ENCODE measurements around the gene PKD1L1. TPM values are rescaled to one million over a fixed set of nuclear protein-coding genes. Genes with fewer than 3 reads are reported as not detected.

The PKD1L1 gene
- total RNA-seq, 1 experiment from 2014 or later, result 2.8 TPM

GRCh38 chr7:47788083-47788482, 160.2 kb downstream of the PKD1L1 start:
- Histone ChIP-seq H3K4me3 (ENCODE audit: low read length) (no peak overlapping the region), H3K9me3 (ENCODE audit: low read length) (no peaks in the 10 kb centered on the region), H3K27me3 (ENCODE audit: low read length) (no peaks in the 10 kb centered on the region), H3K27ac (ENCODE audit: low read length) (no peak overlapping the region), H3K36me3 (ENCODE audit: insufficient read depth, low read length) (no peaks in the 10 kb centered on the region), H3K79me2 (ENCODE audit: low read length) (no peaks in the 10 kb centered on the region), H3K4me1 (ENCODE audit: low read length) (peaks cover 20% of the 10 kb centered on the region), H4K20me1 (ENCODE audit: insufficient read depth, low read depth, low read length) (no peaks in the 10 kb centered on the region), H3K9me2 (replicated peaks; ENCODE audit: insufficient read depth, low read length) (no peaks in the 10 kb centered on the region), H2AFZ (ENCODE audit: low read length) (no peak overlapping the region), H3K9ac (ENCODE audit: low read length) (no peak overlapping the region), H3K4me2 (ENCODE audit: low read depth, low read length, poor library complexity, severe bottlenecking) (no peak overlapping the region)
- DNase-seq, result no peak

- no peak overlapping the region for H3K4me3 ChIP-seq (ENCODE audit: low read length)
- DNase-seq, result no peak
- H3K79me2 ChIP-seq (ENCODE audit: low read length), result no peaks in the 10 kb centered on the region
- no peaks in the 10 kb centered on the region for H4K20me1 ChIP-seq (ENCODE audit: insufficient read depth, low read depth, low read length)
- H3K36me3 ChIP-seq (ENCODE audit: insufficient read depth, low read length), result no peaks in the 10 kb centered on the region
- no peaks in the 10 kb centered on the region for H3K9me2 ChIP-seq (replicated peaks; ENCODE audit: insufficient read depth, low read length)
- peaks cover 14% of the 10 kb centered on the region for H3K4me1 ChIP-seq (ENCODE audit: low read length)
- H2AFZ ChIP-seq (ENCODE audit: low read length), result no peak overlapping the region
- H3K9me3 ChIP-seq (ENCODE audit: low read length), result no peaks in the 10 kb centered on the region
- no peak overlapping the region for H3K27ac ChIP-seq (ENCODE audit: low read length)
- no peak overlapping the region for H3K4me2 ChIP-seq (ENCODE audit: low read depth, low read length, poor library complexity, severe bottlenecking)
- no peak overlapping the region for H3K9ac ChIP-seq (ENCODE audit: low read length)
- no peaks in the 10 kb centered on the region for H3K27me3 ChIP-seq (ENCODE audit: low read length)
Measured at GRCh38 chr7:47787249-47788069, 160.8 kb downstream of the PKD1L1 start.

- Histone ChIP-seq H3K9me3 (ENCODE audit: low read length) (no peaks in the 10 kb centered on the region), H2AFZ (ENCODE audit: low read length) (no peak overlapping the region), H3K4me1 (ENCODE audit: low read length) (peaks cover 6% of the 10 kb centered on the region), H3K36me3 (ENCODE audit: insufficient read depth, low read length) (no peaks in the 10 kb centered on the region), H4K20me1 (ENCODE audit: insufficient read depth, low read depth, low read length) (no peaks in the 10 kb centered on the region), H3K27ac (ENCODE audit: low read length) (no peak overlapping the region), H3K4me3 (ENCODE audit: low read length) (no peak overlapping the region), H3K79me2 (ENCODE audit: low read length) (no peaks in the 10 kb centered on the region), H3K4me2 (ENCODE audit: low read depth, low read length, poor library complexity, severe bottlenecking) (no peak overlapping the region), H3K9me2 (replicated peaks; ENCODE audit: insufficient read depth, low read length) (no peaks in the 10 kb centered on the region), H3K27me3 (ENCODE audit: low read length) (no peaks in the 10 kb centered on the region), H3K9ac (ENCODE audit: low read length) (no peak overlapping the region)
- no peak for DNase-seq
Measured at GRCh38 chr7:47786557-47787248, 161.6 kb downstream of the PKD1L1 start.

GRCh38 chr7:47785923-47786556, 162.2 kb downstream of the PKD1L1 start:
- H4K20me1 ChIP-seq (ENCODE audit: insufficient read depth, low read depth, low read length), result no peaks in the 10 kb centered on the region
- H2AFZ ChIP-seq (ENCODE audit: low read length), result no peak overlapping the region
- H3K9ac ChIP-seq (ENCODE audit: low read length), result no peak overlapping the region

DNA sequence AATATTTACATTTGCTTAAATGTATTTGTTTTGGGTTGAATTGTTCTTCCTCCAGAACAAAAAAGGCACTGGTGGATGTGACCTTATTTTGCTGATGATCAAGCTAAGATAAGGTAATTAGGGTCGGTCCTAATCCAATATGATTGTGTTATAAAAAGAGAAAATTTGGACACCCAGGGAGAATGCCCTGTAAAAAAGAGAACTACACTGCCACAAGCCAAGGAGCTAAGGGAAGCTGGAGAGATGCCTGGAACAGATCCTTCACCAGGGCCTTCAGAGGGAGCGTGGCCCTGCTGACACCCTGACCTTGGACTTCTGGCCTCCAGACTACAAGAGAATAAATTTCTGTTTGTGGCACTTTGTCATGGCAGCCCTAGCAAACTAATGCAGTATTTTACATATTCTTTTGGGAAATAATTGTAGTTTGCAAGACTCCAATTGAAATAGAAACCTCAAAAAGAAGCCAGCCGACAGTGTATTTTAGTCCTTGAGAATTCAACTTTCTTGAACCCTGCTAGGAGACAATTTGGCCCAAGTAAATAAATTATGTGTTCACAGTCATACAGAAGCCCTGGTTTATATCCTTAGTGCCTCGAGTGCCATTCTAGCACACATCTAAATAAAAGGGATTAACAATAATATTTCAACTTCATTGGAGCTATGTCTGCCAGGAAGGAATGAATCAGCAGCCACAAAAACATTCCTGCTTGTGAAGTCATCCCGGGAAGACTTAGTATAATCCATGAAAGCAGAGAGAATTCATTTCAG, 164.6 kb downstream of the PKD1L1 start:
- no peak overlapping the region for H3K4me2 ChIP-seq (ENCODE audit: low read depth, low read length, poor library complexity, severe bottlenecking)
- no peak overlapping the region for H3K4me3 ChIP-seq (ENCODE audit: low read length)
- no peaks in the 10 kb centered on the region for H3K4me1 ChIP-seq (ENCODE audit: low read length)
- no peak overlapping the region for H2AFZ ChIP-seq (ENCODE audit: low read length)
- DNase-seq, result no peak
- no peaks in the 10 kb centered on the region for H3K27me3 ChIP-seq (ENCODE audit: low read length)
- no peaks in the 10 kb centered on the region for H3K9me3 ChIP-seq (ENCODE audit: low read length)
- H3K9me2 ChIP-seq (replicated peaks; ENCODE audit: insufficient read depth, low read length), result no peaks in the 10 kb centered on the region
- H3K9ac ChIP-seq (ENCODE audit: low read length), result no peak overlapping the region
- no peaks in the 10 kb centered on the region for H3K36me3 ChIP-seq (ENCODE audit: insufficient read depth, low read length)
- H4K20me1 ChIP-seq (ENCODE audit: insufficient read depth, low read depth, low read length), result no peaks in the 10 kb centered on the region
- no peak overlapping the region for H3K27ac ChIP-seq (ENCODE audit: low read length)
- no peaks in the 10 kb centered on the region for H3K79me2 ChIP-seq (ENCODE audit: low read length)

More at GRCh38 chr7:47785923-47786556, 162.2 kb downstream of the PKD1L1 start:
- no peaks in the 10 kb centered on the region for H3K79me2 ChIP-seq (ENCODE audit: low read length)
- no peak overlapping the region for H3K27ac ChIP-seq (ENCODE audit: low read length)
- no peaks in the 10 kb centered on the region for H3K4me1 ChIP-seq (ENCODE audit: low read length)
- H3K9me2 ChIP-seq (replicated peaks; ENCODE audit: insufficient read depth, low read length), result no peaks in the 10 kb centered on the region
- no peaks in the 10 kb centered on the region for H3K9me3 ChIP-seq (ENCODE audit: low read length)
- no peaks in the 10 kb centered on the region for H3K36me3 ChIP-seq (ENCODE audit: insufficient read depth, low read length)
- no peak overlapping the region for H3K4me2 ChIP-seq (ENCODE audit: low read depth, low read length, poor library complexity, severe bottlenecking)
- H3K4me3 ChIP-seq (ENCODE audit: low read length), result no peak overlapping the region
- no peak for DNase-seq
- H3K27me3 ChIP-seq (ENCODE audit: low read length), result no peaks in the 10 kb centered on the region

- H3K9ac ChIP-seq (ENCODE audit: low read length), result no peak overlapping the region
- no peaks in the 10 kb centered on the region for H3K4me1 ChIP-seq (ENCODE audit: low read length)
- no peaks in the 10 kb centered on the region for H3K9me2 ChIP-seq (replicated peaks; ENCODE audit: insufficient read depth, low read length)
- H2AFZ ChIP-seq (ENCODE audit: low read length), result no peak overlapping the region
- H3K9me3 ChIP-seq (ENCODE audit: low read length), result no peaks in the 10 kb centered on the region
- H4K20me1 ChIP-seq (ENCODE audit: insufficient read depth, low read depth, low read length), result no peaks in the 10 kb centered on the region
- no peaks in the 10 kb centered on the region for H3K27me3 ChIP-seq (ENCODE audit: low read length)
- no peak overlapping the region for H3K27ac ChIP-seq (ENCODE audit: low read length)
- no peak overlapping the region for H3K4me2 ChIP-seq (ENCODE audit: low read depth, low read length, poor library complexity, severe bottlenecking)
- no peak overlapping the region for H3K4me3 ChIP-seq (ENCODE audit: low read length)
- H3K79me2 ChIP-seq (ENCODE audit: low read length), result no peaks in the 10 kb centered on the region
- H3K36me3 ChIP-seq (ENCODE audit: insufficient read depth, low read length), result no peaks in the 10 kb centered on the region
- DNase-seq, result no peak
Measured at GRCh38 chr7:47782792-47783191, 165.5 kb downstream of the PKD1L1 start.

- no peak overlapping the region for H3K27ac ChIP-seq (ENCODE audit: low read length)
- H3K4me2 ChIP-seq (ENCODE audit: low read depth, low read length, poor library complexity, severe bottlenecking), result no peak overlapping the region
- no peaks in the 10 kb centered on the region for H3K79me2 ChIP-seq (ENCODE audit: low read length)
- H2AFZ ChIP-seq (ENCODE audit: low read length), result no peak overlapping the region
- no peak for DNase-seq
- H3K9ac ChIP-seq (ENCODE audit: low read length), result no peak overlapping the region
- no peaks in the 10 kb centered on the region for H4K20me1 ChIP-seq (ENCODE audit: insufficient read depth, low read depth, low read length)
- H3K27me3 ChIP-seq (ENCODE audit: low read length), result no peaks in the 10 kb centered on the region
- H3K4me3 ChIP-seq (ENCODE audit: low read length), result no peak overlapping the region
- no peaks in the 10 kb centered on the region for H3K4me1 ChIP-seq (ENCODE audit: low read length)
- no peaks in the 10 kb centered on the region for H3K9me2 ChIP-seq (replicated peaks; ENCODE audit: insufficient read depth, low read length)
- no peaks in the 10 kb centered on the region for H3K36me3 ChIP-seq (ENCODE audit: insufficient read depth, low read length)
- no peaks in the 10 kb centered on the region for H3K9me3 ChIP-seq (ENCODE audit: low read length)
Measured at GRCh38 chr7:47782022-47782421, 166.2 kb downstream of the PKD1L1 start.

DNA sequence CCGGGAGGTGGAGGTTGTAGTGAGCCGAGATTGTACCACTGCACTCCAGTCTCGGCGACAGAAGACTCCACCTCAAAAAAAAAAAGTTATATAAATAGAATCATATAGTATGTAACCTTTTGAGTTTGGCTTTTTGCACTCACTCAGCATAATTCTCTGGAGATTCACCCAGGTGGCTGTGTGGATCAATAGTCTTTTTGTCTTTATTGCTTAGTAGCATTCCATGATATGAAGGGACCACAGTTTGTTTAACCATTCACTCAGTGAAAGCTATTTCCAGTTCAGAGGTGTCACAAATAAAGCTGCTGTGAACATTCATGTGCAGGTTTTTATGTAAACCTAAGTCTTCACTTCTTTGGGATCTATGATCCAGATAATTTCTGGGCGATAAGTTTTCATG, 167.7 kb downstream of the PKD1L1 start:
- H3K36me3 ChIP-seq (ENCODE audit: insufficient read depth, low read length), result no peaks in the 10 kb centered on the region
- no peak overlapping the region for H3K27ac ChIP-seq (ENCODE audit: low read length)
- H3K9me3 ChIP-seq (ENCODE audit: low read length), result no peaks in the 10 kb centered on the region
- H3K4me1 ChIP-seq (ENCODE audit: low read length), result no peaks in the 10 kb centered on the region
- H3K9ac ChIP-seq (ENCODE audit: low read length), result no peak overlapping the region
- H4K20me1 ChIP-seq (ENCODE audit: insufficient read depth, low read depth, low read length), result no peaks in the 10 kb centered on the region
- no peak overlapping the region for H2AFZ ChIP-seq (ENCODE audit: low read length)
- no peak overlapping the region for H3K4me2 ChIP-seq (ENCODE audit: low read depth, low read length, poor library complexity, severe bottlenecking)
- no peaks in the 10 kb centered on the region for H3K27me3 ChIP-seq (ENCODE audit: low read length)
- H3K9me2 ChIP-seq (replicated peaks; ENCODE audit: insufficient read depth, low read length), result no peaks in the 10 kb centered on the region
- DNase-seq, result no peak
- H3K79me2 ChIP-seq (ENCODE audit: low read length), result no peaks in the 10 kb centered on the region
- no peak overlapping the region for H3K4me3 ChIP-seq (ENCODE audit: low read length)
